ENCODE measurements around the gene SPACA5B.
"Not testable (repeated sequence)": the region's sequence is repeated elsewhere in the genome, so short reads cannot be mapped to it uniquely, and the experiment has no call there.

Gene SPACA5B

DNA sequence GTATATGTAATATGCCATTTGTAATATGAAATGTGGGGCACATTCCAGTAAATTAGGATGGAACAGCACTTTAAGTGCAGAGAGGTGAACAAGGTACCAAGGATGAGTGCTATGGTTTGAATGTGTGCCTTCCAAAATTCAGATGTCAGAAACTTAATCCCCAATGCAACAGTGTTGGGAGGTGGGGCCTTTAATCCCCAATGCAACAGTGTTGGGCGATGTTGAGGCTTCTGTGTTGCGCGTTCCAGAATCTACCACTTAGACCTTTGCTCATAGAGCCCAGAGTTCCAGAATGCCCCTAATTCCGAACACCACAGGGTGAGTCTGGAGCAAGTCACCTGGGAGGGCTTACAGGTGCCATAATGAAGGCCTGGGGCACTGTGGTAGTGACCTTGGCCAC is at the start of gene SPACA5B:
SPACA5B (plus strand) TSS at position 301 of the 400 bp plus-strand sequence; CDS start at position 363, 62 bp downstream.
- DNase-seq (ENCODE audit: low spot score) = not testable (repeated sequence)

- DNase-seq (ENCODE audit: low spot score) = peak; percentile 50
Observed at GRCh38 chrX:48083212-48083611, 47.2 kb upstream of the SPACA5B start.

DNA sequence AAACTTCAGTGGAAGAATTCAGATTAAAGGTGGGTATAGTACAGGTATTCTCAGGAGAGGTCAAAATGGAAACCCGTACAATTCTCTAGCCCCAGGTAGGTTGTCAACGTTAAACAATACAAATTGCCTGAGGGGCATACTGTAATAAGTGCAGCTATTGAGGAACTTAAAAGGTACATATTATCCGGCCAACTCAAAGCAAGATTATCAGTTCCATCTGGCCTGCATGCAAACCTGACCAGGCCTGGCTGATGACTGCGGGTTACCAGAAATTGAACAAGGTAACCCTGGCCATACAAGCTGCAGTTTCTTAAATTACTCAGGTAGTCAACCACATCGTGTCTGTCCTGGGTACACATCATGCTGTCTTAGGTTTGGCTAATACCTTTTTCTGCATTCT is 46.7 kb upstream of the SPACA5B start:
- DNase-seq (ENCODE audit: low spot score) = no peak

- no peak for DNase-seq (ENCODE audit: low spot score)
Observed at GRCh38 chrX:48086082-48086481, 44.3 kb upstream of the SPACA5B start.

GRCh38 chrX:48090123-48090522 is 40.3 kb upstream of the SPACA5B start:
- DNase-seq (ENCODE audit: low spot score) = no peak

DNA sequence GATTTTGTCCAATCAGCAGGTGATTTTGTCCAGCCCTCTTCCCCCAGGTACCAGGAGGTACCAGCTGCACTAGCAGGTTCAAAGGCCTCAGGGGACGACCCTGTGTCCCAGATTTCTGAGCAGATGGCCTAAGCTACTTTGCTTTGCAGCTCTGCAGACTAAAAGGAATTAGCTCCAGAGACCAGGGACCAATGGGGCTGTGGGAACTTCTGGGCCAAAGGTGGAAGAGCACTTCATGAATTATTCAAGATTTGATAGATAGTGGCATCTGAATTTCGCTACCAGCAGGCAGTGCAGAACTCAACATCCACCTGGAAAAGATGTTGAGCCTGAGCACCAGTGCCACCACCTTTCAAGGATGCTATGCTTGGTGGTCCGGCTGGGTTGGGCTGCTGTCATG is 37.9 kb upstream of the SPACA5B start:
- not testable (repeated sequence) for DNase-seq (ENCODE audit: low spot score)

DNA sequence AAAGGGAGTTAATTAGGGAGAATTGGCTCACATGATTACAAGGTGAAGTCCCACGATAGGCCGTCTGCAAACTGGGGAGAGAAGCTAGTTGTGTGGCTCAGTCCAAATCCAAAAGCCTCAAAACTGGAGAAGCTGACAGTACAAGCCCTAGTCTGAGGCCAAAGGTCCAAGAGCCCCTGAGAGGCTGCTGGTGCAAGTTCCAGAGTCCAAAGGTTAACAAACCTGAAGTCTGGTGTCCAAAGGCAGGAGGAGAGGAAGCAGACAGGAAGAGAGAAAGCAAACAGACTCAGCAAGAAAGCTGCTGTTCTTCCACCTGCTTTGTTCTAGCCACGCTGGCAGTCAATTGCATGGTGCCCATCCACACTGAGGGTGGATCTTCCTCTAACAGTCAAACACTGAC is 29.0 kb upstream of the SPACA5B start:
- no peak for DNase-seq (ENCODE audit: low spot score)

- DNase-seq (ENCODE audit: low spot score) = no peak
Observed at GRCh38 chrX:48102874-48103374, 27.5 kb upstream of the SPACA5B start.

GRCh38 chrX:48107717-48108116 is 22.7 kb upstream of the SPACA5B start:
- no peak for DNase-seq (ENCODE audit: low spot score)

DNA sequence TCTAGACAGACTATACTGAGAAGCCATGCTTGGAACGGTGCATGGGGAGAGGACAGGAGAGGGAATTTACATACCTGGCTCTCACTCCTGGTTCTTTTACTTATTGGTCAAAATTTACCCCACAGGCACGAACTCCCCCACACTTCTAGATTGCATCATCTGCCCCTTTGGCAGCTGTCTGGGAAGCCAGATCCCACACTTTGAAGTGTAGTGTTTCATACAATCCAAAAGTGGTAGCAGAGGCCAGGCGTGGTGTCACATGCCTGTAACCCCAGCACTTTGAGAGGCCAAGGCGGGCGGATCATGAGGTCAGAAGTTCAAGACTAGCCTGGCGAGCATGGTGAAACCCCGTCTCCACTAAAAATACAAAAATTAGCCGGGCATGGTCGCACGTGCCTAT is 5.1 kb upstream of the SPACA5B start:
- not testable (repeated sequence) for DNase-seq (ENCODE audit: low spot score)

DNA sequence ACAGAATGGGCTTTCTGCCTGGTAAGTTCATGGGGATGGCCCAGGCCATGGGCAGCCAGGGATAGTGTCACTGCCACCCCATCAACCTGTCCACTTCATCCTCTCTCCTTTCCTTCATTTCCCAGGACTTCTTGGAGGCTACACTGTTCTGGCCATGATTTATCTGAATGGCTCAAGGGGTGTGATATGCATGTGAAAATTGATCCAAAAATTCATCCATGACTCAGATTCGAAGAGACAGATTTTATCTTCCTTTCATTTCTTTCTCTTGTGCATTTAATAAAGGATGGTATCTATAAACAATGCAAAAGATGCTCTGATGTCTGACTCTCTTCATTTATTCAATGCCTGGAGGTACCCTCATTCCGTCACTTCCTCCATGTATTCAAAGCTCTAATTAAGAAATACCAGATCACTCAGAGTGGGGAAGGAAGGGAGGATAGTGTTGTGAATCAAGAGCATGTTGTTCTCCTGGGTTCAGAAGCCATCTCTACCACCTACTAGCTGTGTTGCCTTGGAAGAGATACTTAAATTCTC is 1.9 kb downstream of the SPACA5B start:
- DNase-seq (ENCODE audit: low spot score) = not testable (repeated sequence)

DNA sequence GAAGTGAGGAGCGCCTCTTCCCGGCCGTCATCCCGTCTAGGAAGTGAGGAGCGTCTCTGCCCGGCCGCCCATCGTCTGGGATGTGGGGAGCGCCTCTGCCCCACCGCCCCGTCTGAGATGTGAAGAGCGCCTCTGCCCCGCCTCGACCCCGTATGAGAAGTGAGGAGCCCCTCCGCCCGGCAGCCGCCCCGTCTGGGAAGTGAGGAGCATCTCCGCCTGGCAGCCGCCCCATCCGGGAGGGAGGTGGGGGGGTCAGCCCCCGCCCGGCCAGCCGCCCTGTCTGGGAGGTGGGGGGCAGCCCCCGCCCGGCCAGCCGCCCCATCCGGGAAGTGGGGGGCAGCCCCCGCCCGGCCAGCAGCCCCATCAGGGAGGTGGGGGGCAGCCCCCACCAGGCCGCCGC is 8.7 kb downstream of the SPACA5B start:
- DNase-seq (ENCODE audit: low spot score) = not testable (repeated sequence)

GRCh38 chrX:48141810-48142508 is 11.5 kb downstream of the SPACA5B start:
- not testable (repeated sequence) for DNase-seq (ENCODE audit: low spot score)

- DNase-seq (ENCODE audit: low spot score) = peak; percentile 4
Observed at GRCh38 chrX:48142697-48143096, 12.3 kb downstream of the SPACA5B start.

DNA sequence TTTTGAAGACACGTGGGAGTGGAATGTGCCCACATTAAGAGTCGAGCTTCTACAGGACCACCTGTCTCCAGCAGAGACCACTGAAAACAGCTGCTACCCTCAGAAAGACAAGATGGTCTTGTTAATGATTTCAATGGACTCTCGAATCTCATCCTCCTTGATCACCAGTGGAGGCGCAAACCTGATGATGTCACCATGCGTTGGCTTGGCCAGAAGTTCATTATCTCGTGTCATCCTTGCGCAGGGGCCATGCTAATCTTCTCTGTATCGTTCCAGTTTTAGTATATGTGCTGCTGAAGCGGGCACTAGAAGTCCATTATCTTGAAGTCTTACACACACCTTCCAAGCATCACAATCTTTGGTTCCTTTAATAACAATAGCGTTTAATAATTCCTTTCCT is 23.3 kb downstream of the SPACA5B start:
- no peak for DNase-seq (ENCODE audit: low spot score)

- DNase-seq (ENCODE audit: low spot score) = no peak
Observed at GRCh38 chrX:48154796-48155195, 24.4 kb downstream of the SPACA5B start.

- DNase-seq (ENCODE audit: low spot score) = no peak
Observed at GRCh38 chrX:48156014-48156413, 25.6 kb downstream of the SPACA5B start.

DNA sequence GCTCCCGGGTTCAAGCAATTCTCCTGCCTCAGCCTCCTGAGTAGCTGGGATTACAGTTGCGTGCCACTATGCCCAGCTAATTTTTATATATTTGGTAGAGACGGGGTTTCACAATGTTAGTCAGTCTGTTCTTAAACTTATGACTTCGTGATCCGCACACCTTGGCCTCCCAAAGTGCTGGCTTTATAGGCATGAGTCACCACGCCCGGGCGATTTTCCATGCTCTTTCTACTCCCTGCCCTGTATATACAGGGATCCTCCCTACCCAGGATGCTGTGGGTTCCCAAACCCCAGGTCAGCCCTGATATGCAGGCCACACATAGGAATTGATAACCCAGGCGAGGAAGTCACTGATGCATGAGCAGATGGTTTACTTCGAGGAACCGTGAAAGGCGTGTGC is 34.8 kb downstream of the SPACA5B start:
- DNase-seq (ENCODE audit: low spot score) = no peak

- not testable (repeated sequence) for DNase-seq (ENCODE audit: low spot score)
Observed at GRCh38 chrX:48166322-48166721, 35.9 kb downstream of the SPACA5B start.

DNA sequence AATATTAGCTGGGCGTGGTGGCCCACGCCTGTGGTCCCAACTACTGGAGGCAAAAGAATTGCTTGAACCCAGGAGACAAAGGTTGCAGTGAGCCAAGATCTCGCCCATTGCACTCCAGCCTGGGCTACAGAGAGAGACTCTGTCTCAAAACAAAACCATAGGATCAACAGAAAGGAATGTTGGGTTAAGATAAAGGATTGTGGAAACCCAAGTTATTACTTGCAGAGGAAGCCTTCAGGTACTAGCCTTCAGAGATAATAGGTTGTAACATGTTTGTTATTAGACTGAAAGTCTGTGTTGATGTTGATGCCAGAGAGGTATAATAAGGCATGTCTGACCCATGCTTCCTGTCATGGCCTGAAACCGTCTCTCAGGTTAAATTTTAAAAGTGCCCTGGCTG is 49.3 kb downstream of the SPACA5B start:
- DNase-seq (ENCODE audit: low spot score) = no peak

GRCh38 chrX:48180811-48181210 is 50.4 kb downstream of the SPACA5B start:
- no peak for DNase-seq (ENCODE audit: low spot score)

DNA sequence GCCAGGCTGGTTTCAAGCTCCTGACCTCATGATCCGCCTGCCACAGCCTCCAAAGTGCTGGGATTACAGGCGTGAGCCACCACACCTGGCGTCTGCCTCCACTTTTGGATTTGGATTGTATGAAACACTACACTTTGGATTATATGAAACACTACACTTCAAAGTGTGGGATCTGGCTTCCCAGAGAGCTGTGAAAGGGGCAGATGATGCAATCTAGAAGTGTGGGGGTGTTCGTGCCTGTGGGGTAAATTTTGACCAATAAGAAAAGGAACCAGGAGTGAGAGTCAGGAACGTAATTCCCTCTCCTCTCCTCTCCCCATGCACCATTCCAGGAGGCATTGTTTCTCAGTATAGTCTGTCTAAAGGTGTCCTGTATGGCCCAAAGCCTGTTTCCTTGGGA is 51.5 kb downstream of the SPACA5B start:
- not testable (repeated sequence) for DNase-seq (ENCODE audit: low spot score)
